LNCaP clone FGC (cell line): ENCODE measurements around the gene ARHGEF37.
A peak's percentile ranks its signal among the peaks of the same experiment; 100 is the strongest.

ENCODE experiments used
- DNase-seq: peaks from one replicate; pipeline ENCODE4 v3.0.0-alpha.2; 2011; ENCODE audit warnings: low read depth
- H3K4me3 ChIP-seq: 2 replicates; pipeline ENCODE4 v1.5.1; 2011; ENCODE audit warnings: mild to moderate bottlenecking, low read depth, low read length, control low read depth
- TF ChIP-seq, protein P1 (sequence below): IDR thresholded peaks from 2 replicates; pipeline ENCODE4 v1.5.1; 2012; ENCODE audit warnings: mild to moderate bottlenecking; ENCODE audit not compliant: control insufficient read depth, insufficient read depth; ENCODE audit errors: extremely low read depth

Gene ARHGEF37

GRCh38 chr5:149605998-149606724 lies 24.9 kb downstream of the ARHGEF37 start:
- DNase-seq = no peak
- TF ChIP-seq, protein P1, sequence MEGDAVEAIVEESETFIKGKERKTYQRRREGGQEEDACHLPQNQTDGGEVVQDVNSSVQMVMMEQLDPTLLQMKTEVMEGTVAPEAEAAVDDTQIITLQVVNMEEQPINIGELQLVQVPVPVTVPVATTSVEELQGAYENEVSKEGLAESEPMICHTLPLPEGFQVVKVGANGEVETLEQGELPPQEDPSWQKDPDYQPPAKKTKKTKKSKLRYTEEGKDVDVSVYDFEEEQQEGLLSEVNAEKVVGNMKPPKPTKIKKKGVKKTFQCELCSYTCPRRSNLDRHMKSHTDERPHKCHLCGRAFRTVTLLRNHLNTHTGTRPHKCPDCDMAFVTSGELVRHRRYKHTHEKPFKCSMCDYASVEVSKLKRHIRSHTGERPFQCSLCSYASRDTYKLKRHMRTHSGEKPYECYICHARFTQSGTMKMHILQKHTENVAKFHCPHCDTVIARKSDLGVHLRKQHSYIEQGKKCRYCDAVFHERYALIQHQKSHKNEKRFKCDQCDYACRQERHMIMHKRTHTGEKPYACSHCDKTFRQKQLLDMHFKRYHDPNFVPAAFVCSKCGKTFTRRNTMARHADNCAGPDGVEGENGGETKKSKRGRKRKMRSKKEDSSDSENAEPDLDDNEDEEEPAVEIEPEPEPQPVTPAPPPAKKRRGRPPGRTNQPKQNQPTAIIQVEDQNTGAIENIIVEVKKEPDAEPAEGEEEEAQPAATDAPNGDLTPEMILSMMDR = no peak
- no peak overlapping the region for H3K4me3 ChIP-seq

DNA sequence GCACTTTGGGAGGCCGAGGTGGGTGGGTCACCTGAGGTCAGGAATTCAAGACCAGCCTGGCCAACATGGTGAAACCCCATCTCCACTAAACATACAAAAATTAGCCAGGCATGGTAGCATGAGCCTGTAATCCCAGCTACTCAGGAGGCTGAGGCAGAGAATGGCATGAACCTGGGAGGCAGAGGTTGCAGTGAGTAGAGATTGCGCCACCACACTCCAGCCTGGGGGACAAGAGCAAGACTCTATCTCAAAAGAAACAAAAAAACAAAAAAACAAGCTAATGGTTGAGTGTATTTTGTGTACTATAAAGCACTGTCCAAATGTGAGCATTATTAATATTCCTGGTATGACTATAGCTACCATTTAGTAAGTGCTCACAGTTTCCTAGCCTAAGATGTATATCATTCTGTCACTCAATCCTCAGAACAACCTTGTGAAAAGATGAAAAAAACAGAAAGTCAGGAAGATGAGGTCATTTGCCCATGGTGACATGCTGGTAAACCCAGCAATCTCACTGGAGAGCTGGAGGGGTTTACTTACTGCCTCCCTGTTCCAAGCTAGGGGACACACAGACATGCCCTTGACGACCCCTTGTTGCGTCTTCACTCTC lies 27.7 kb downstream of the ARHGEF37 start:
- TF ChIP-seq, protein P1 = no peak
- H3K4me3 ChIP-seq = no peak overlapping the region
- DNase-seq = no peak

- no peak for DNase-seq
- H3K4me3 ChIP-seq = no peak overlapping the region
- TF ChIP-seq, protein P1 = no peak
Measured at GRCh38 chr5:149609640-149610219, 28.4 kb downstream of the ARHGEF37 start.

DNA sequence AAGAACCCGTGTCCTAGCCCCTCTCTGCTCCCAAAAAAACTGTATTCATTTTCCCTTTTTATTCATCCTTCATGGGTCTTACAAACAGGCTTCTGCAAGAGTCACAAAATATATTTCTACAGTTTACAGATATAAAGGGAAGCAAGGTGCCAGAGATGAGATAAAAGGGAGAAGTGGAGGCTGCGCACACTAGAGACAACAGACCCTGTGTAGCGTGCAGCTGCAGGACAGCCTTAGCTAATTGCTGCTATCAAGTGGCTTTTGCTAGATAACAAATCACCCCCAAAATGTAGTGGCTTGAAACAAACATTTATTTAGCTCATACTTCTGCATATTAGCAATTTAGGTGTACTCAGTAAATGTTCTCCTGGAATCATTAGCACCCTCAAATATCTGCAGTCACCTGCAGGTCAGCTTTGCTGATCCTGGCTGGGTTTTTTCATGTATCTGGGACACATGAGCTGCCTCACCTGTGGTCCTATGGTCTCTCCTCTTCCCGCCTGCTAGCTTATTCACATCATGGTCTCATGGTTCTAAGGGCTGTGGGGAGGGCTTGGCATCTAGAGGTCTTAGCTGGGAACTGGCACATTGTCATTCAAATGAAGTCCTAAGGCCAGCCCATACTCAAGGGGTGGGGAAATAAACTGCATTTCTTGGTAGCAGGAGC lies 29.4 kb downstream of the ARHGEF37 start:
- TF ChIP-seq, protein P1 = no peak

GRCh38 chr5:149611326-149611725 lies 30.0 kb downstream of the ARHGEF37 start:
- TF ChIP-seq, protein P1 = no peak
- no peak for DNase-seq
- no peak overlapping the region for H3K4me3 ChIP-seq

More for the DNA sequence above, 29.4 kb downstream of the ARHGEF37 start:
- H3K4me3 ChIP-seq = no peak overlapping the region
- no peak for DNase-seq

GRCh38 chr5:149614034-149614907 lies 33.0 kb downstream of the ARHGEF37 start:
- DNase-seq = peak; percentile 87
- TF ChIP-seq, protein P1 = no peak
- peak overlapping the region; percentile 2; the same call in 1 of the 2 replicates for H3K4me3 ChIP-seq
